GM12864 (cell line): ENCODE data around the gene NCK1.

ENCODE experiments used
- DNase-seq: peaks from one replicate; pipeline ENCODE4 v3.0.0-alpha.2; 2011; ENCODE audit warnings: low read depth
- H3K4me3 ChIP-seq: 2 replicates; pipeline ENCODE4 v1.5.1; 2011; ENCODE audit warnings: mild to moderate bottlenecking, low read depth, low read length, control low read depth
- TF ChIP-seq, protein P1 (sequence below): IDR thresholded peaks from 2 replicates; pipeline ENCODE4 v1.5.1; 2011; ENCODE audit warnings: low read depth, mild to moderate bottlenecking, moderate library complexity, low read length, control low read depth, inconsistent platforms; ENCODE audit errors: missing control alignments

The NCK1 gene

DNA sequence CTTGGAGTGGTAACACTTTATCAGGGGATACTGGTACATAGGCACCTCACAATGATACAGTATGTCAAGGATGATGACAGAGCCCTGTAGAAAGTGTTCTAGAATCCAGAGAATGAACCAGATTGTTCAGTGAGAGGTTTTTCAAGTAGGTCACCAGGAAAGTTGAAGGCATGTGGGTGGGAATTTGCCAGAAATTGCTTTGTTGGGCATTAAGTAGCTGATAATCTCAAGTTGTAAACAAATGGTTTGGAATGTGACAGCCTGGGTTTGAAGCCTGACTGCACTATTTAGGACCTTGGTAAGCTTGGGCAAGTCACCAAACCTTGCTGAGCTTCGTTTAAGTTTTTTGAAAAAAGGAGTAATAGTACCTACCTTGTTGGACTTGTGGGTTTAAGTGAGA lies 30.5 kb upstream of the NCK1 start:
- H3K4me3 ChIP-seq, result no peak overlapping the region
- TF ChIP-seq, protein P1, sequence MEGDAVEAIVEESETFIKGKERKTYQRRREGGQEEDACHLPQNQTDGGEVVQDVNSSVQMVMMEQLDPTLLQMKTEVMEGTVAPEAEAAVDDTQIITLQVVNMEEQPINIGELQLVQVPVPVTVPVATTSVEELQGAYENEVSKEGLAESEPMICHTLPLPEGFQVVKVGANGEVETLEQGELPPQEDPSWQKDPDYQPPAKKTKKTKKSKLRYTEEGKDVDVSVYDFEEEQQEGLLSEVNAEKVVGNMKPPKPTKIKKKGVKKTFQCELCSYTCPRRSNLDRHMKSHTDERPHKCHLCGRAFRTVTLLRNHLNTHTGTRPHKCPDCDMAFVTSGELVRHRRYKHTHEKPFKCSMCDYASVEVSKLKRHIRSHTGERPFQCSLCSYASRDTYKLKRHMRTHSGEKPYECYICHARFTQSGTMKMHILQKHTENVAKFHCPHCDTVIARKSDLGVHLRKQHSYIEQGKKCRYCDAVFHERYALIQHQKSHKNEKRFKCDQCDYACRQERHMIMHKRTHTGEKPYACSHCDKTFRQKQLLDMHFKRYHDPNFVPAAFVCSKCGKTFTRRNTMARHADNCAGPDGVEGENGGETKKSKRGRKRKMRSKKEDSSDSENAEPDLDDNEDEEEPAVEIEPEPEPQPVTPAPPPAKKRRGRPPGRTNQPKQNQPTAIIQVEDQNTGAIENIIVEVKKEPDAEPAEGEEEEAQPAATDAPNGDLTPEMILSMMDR, result no peak
- no peak for DNase-seq

DNA sequence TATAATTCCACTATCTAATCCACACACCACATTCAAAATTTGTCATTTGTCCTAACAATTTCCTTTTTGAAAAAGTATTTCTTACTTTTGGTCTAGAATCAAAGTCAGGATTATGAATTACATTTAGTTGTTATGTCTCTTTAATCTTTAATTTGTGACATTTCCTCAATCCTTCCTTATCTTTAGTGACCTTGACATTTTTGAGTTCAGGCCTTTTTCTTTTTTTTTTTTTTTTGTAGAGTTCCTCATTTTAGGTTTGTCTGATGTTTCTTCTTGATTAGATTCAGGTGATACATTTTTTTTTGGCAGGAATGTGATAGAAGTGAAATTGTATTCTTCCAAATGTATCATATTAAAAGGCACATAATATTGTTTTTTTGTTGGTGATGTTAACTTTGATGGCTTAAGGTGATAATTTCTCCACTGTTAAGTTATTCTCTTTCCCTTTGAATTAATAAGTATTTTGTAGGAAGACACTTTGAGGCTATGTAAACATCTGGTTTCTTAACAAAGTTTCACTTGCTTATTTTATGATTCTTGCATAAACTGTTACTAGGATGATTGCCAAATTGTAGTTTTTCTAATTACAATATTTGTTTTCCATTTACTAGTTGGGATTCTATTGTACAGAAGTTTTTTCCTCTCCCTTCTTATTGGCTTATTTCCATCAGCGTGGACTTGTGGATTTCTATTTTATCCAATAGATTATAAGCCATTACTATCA lies 26.8 kb upstream of the NCK1 start:
- TF ChIP-seq, protein P1, result no peak
- no peak for DNase-seq

DNA sequence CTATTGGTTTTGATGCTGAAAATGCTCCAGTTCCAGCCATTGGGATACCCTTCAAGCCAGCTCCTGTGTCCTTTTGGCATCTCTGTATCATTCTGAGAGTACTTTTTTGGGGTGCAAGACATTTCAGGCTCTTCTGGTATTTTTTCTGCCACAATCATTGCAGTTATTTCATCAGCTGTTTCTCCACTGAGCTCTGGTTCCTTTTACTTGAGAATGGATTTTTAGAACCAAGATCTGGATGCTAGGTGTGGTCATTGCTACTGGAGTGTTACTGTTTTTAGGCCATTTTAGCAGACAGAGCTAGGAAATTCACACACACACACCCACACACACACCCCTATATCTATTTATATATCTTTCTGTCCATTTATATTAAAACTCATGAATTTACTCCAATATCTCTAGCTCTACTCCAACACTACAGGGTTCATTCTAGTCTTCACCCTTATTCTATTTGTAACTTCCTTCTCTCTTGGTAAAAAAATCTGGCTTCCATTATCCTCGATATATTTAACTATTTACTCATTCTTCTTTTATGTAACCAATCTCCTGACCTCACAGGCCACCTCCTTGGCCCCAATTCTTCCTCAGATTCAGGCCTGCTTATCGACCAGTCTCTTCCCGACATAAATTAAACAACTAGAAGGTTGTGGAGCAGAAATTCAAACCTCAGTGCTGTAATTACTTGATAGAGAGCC lies 26.0 kb upstream of the NCK1 start:
- DNase-seq, result no peak
- H3K4me3 ChIP-seq, result no peak overlapping the region
- TF ChIP-seq, protein P1, result no peak

More for the DNA sequence above, 26.8 kb upstream of the NCK1 start:
- H3K4me3 ChIP-seq, result no peak overlapping the region

DNA sequence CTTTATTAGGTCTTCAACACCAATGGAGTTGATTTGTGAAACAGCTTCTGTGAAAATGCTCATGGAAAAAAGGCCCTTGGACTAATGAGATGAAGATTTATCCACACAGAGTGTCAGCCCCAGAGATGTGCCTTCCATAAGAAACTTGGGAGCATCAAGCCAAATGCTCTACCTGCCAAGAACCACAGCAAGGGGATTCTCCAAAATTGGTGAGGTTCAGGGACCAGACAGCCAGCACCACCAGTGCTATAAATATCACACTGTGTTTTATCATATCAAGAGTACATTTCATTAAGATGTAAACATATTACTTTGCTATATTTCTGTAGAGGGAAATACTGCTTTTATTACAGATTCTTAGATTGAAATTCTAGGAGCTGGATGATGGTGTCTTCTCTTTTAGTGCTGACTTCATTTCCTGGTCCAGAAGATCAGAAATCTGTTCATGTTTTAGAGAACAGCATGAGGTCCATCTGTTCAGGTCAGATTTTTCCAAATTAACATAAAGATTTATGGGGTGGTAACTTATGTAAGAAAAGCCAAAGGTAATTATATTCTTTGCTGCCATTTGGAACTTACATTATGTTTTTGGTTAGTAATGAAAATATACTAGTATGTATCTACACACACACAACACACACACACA lies 25.4 kb upstream of the NCK1 start:
- TF ChIP-seq, protein P1, result no peak
- DNase-seq, result no peak

DNA sequence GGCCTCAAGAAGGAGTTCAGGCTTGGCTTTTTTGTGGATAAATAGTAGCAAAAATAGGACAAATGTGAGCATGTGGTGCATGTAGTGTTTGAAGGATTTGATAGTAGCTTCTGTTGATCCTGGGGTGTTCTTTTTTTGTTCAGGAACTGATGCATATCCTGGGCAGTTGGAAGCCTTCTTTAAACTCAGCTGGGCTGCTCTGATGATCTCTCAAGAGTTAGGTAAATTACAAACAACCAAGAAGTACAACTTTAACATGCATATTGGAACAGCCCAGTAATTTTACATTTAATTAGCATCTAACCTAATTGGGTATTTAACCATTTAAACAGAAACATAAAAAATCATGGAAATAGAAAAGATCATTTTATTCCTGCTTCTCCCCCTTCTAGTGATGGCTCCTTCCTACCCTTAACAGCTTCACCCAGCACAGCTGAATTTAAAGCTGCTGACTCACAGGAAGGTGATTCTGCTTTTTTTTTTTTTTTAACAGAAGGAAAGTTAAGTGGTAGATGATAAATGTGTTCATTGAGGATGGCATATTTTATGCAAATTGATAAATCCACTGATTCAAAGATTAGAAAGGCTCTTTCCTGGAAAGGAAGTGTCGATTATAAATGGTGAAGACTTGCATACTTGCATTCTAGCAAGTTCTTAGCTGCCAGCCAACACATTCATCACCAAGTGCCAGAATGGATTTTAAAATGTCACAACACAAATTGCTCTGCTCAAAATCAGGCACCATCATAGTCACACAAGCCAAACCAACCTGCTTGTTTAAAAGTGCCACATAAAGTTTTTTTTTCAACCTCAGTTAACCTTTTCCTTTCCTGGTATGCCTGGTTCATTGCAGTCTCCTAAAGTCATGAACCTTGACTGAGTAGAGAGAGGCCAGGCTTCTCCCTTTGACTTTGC lies 23.1 kb upstream of the NCK1 start:
- TF ChIP-seq, protein P1, result no peak
- no peak overlapping the region for H3K4me3 ChIP-seq
- no peak for DNase-seq

More for the DNA sequence above, 25.4 kb upstream of the NCK1 start:
- no peak overlapping the region for H3K4me3 ChIP-seq

DNA sequence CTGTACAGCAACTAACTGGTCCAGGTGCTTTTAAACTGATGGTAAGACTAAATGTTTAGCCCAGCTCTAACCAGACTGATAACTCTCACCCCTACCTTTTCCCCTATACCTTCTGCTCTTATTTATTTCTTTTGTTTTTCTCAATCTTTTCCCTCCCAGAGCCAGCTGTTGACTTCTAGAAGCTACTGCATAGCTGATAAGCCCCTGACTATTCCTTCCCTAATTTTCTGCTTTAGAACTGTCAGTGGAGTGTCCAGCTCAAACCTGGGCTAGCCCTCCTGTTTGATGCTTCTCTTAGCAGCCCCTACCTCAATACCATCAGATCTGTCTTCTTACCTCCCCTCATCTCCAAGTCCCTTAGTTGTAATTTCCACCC lies 22.5 kb upstream of the NCK1 start:
- TF ChIP-seq, protein P1, result no peak
- no peak overlapping the region for H3K4me3 ChIP-seq
- no peak for DNase-seq
